ENCODE data around the gene SIM2.

GRCh38 chr21:36773117-36773516, 74.2 kb downstream of the SIM2 start:
- TF ChIP-seq CTCF (CRISPR knock-in tag; IDR thresholded peaks at IDR 0.05) (no peak), EP300 (IDR thresholded peaks at IDR 0.05; ENCODE audit: low read depth in 2 of 2, low read length in 2 of 2) (no peak), EP300 (CRISPR knock-in tag; IDR thresholded peaks at IDR 0.05; ENCODE audit: borderline replicate concordance) (no peak), MAX (IDR thresholded peaks at IDR 0.05) (no peak), TCF7 (IDR thresholded peaks at IDR 0.05; ENCODE audit: low read depth) (no peak), JUN (CRISPR knock-in tag; IDR thresholded peaks at IDR 0.05) (no peak), HNF4A (CRISPR knock-in tag; IDR thresholded peaks at IDR 0.05) (peak; percentile 16; the same call in 1 of the 2 replicates), STAT6 (CRISPR knock-in tag; IDR thresholded peaks at IDR 0.05; ENCODE audit: borderline replicate concordance) (no peak), CHCHD3 (CRISPR knock-in tag; IDR thresholded peaks at IDR 0.05) (no peak), ELF1 (CRISPR knock-in tag; IDR thresholded peaks at IDR 0.05) (no peak), ZNF234 (CRISPR knock-in tag; conservative IDR thresholded peaks at IDR 0.05) (no peak)
- TF ChIP-seq, protein P1, sequence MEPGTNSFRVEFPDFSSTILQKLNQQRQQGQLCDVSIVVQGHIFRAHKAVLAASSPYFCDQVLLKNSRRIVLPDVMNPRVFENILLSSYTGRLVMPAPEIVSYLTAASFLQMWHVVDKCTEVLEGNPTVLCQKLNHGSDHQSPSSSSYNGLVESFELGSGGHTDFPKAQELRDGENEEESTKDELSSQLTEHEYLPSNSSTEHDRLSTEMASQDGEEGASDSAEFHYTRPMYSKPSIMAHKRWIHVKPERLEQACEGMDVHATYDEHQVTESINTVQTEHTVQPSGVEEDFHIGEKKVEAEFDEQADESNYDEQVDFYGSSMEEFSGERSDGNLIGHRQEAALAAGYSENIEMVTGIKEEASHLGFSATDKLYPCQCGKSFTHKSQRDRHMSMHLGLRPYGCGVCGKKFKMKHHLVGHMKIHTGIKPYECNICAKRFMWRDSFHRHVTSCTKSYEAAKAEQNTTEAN (CRISPR knock-in tag; conservative IDR thresholded peaks at IDR 0.05) = no peak
- TF ChIP-seq, protein P2, sequence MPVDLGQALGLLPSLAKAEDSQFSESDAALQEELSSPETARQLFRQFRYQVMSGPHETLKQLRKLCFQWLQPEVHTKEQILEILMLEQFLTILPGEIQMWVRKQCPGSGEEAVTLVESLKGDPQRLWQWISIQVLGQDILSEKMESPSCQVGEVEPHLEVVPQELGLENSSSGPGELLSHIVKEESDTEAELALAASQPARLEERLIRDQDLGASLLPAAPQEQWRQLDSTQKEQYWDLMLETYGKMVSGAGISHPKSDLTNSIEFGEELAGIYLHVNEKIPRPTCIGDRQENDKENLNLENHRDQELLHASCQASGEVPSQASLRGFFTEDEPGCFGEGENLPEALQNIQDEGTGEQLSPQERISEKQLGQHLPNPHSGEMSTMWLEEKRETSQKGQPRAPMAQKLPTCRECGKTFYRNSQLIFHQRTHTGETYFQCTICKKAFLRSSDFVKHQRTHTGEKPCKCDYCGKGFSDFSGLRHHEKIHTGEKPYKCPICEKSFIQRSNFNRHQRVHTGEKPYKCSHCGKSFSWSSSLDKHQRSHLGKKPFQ (CRISPR knock-in tag; IDR thresholded peaks at IDR 0.05; ENCODE audit: insufficient replicate concordance) = no peak

Data from HepG2 (cell line).